ENCODE data around the gene OSCP1.

The OSCP1 gene

DNA sequence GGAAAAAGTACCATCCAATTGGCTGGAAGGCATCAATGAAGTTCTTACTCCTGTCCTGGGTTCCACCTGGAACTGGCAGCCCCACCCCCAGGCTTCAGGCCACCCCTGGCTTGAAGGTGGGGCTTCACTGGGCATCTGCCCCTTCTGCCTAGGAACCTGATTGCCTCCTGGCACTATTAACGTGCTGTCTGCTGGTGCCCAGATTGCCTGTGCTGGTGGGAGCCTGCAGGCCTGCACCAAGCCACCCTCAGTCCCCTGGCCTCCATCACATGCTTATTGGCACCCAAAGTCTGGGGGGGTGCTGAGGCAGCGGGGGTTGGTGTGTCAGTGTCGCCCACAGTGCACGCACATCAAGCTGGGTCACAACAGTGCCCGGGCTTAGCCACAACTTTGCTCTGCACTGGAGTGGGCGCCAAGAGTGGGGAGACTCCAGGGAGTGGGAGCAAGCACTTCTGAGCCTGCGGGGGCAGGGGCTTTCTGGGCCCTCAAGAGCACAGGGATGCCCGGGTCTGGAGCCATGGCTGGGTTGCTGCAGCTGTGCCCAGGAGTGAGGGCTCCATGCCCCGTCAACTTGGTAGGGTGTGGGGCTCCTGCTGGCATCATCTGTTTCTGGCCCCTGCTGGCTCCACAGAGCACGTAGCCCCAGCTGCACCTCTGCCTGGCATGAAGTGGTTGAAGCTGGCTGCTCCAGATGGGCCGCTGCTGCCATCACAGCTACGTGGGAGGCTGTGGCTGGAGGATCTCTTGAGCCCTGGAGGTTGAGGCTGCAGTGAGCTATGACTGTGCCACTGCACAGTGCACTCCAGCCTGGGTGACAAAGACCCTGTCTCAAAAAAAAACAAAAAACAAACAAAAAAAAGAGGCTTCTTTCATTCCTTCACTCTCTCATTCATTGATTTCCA, 48.4 kb downstream of the OSCP1 start:
- no peak overlapping the region for H3K4me3 ChIP-seq (ENCODE audit: low read depth, low read length)
- TF ChIP-seq CTCF (IDR thresholded peaks at IDR 0.05; ENCODE audit: low read depth, low read length), result no peak
- DNase-seq (ENCODE audit: low read depth, low spot score), result no peak
- in situ Hi-C loops (cut with HindIII; ENCODE audit: low sequenced_read_pairs), result loop anchor here (25.0 kb wide), 1 partner anchor 265 kb away; the partner anchor contains the start of genes COL8A2 and TRAPPC3

GRCh38 chr1:36400825-36401601, 49.2 kb downstream of the OSCP1 start:
- no peak overlapping the region for H3K4me3 ChIP-seq (ENCODE audit: low read depth, low read length)
- no peak for TF ChIP-seq CTCF (IDR thresholded peaks at IDR 0.05; ENCODE audit: low read depth, low read length)
- in situ Hi-C loops (cut with HindIII; ENCODE audit: low sequenced_read_pairs), result loop anchor here (25.0 kb wide), 1 partner anchor 264 kb away; the partner anchor contains the start of genes COL8A2 and TRAPPC3
- DNase-seq (ENCODE audit: low read depth, low spot score), result peak; percentile 45

GRCh38 chr1:36400514-36400824, 49.8 kb downstream of the OSCP1 start:
- DNase-seq (ENCODE audit: low read depth, low spot score), result no peak
- H3K4me3 ChIP-seq (ENCODE audit: low read depth, low read length), result no peak overlapping the region
- TF ChIP-seq CTCF (IDR thresholded peaks at IDR 0.05; ENCODE audit: low read depth, low read length), result no peak
- in situ Hi-C loops (cut with HindIII; ENCODE audit: low sequenced_read_pairs), result loop anchor here (25.0 kb wide), 1 partner anchor 263 kb away; the partner anchor contains the start of genes COL8A2 and TRAPPC3

DNA sequence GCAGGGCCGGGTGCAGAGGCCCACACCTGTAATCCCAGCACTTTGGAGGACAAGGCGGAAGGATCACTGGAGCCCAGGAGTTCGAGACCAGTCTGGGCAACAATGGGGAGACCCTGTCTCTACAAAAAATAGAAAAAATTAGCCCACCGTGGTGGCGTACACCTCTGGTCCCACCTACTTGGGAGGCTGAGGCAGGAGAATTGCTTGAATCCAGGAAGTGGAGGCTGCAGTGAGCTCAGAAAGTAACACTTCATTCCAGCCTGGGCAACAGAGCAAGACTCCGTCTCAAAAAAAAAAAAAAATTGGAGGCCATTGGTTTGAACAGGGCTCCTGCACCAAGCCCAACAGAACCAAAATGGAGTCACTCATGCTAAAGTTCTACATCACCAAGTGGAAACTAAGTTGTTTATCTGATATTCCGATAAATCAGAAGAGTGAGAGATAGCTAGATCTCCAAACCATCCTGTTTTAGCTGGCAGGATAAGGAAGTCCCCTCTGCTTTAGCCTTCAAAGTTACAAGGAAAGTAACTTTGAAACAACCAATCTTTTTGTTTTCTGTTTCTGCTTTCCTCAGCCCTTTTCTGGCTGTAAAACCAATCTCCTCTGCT, 51.8 kb downstream of the OSCP1 start:
- TF ChIP-seq CTCF (IDR thresholded peaks at IDR 0.05; ENCODE audit: low read depth, low read length), result no peak
- in situ Hi-C loops (cut with HindIII; ENCODE audit: low sequenced_read_pairs), result no loop called here
- no peak for DNase-seq (ENCODE audit: low read depth, low spot score)
- H3K4me3 ChIP-seq (ENCODE audit: low read depth, low read length), result no peak overlapping the region

GRCh38 chr1:36397378-36398230, 52.6 kb downstream of the OSCP1 start, which contains the start of gene LSM10:
LSM10 (minus strand) TSS chr1:36397908; CDS start chr1:36394129, 3,779 bp downstream.
- TF ChIP-seq CTCF (IDR thresholded peaks at IDR 0.05; ENCODE audit: low read depth, low read length), result no peak
- in situ Hi-C loops (cut with HindIII; ENCODE audit: low sequenced_read_pairs), result no loop called here
- H3K4me3 ChIP-seq (ENCODE audit: low read depth, low read length), result peak within 1 kb of the TSS; percentile 71
- DNase-seq (ENCODE audit: low read depth, low spot score), result peak; percentile 93

DNA sequence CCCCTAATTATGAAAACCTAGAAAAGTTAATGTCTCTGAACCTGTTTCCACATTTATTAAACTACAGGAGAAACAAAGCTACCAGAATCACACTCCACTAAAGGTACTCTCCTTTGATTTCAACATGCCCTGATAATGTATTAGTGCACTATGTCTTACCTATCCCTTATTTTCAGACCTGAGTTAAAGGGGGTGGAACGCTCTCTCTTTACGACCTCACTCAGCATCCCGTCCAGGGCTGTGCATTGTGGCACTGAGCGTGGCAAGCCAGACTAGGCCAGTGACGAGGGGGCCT, 53.2 kb downstream of the OSCP1 start:
- TF ChIP-seq CTCF (IDR thresholded peaks at IDR 0.05; ENCODE audit: low read depth, low read length), result no peak
- in situ Hi-C loops (cut with HindIII; ENCODE audit: low sequenced_read_pairs), result no loop called here
- peak overlapping the region; percentile 71 for H3K4me3 ChIP-seq (ENCODE audit: low read depth, low read length)
- no peak for DNase-seq (ENCODE audit: low read depth, low spot score)
